Inflammatory macrophage treated with lipopolysaccharide for 1 hour (primary cell): ENCODE data around the gene BEAN1.
"Not testable (repeated sequence)": the region's sequence is repeated elsewhere in the genome, so short reads cannot be mapped to it uniquely, and the experiment has no call there.

Experiments used
- DNase-seq, 2 donors: peaks; one replicate each; pipeline ENCODE4 v3.0.0-alpha.2; 2020 to 2022

Gene BEAN1

GRCh38 chr16:66442502-66443268, 15.6 kb downstream of the BEAN1 start:
- DNase-seq, result no peak

DNA sequence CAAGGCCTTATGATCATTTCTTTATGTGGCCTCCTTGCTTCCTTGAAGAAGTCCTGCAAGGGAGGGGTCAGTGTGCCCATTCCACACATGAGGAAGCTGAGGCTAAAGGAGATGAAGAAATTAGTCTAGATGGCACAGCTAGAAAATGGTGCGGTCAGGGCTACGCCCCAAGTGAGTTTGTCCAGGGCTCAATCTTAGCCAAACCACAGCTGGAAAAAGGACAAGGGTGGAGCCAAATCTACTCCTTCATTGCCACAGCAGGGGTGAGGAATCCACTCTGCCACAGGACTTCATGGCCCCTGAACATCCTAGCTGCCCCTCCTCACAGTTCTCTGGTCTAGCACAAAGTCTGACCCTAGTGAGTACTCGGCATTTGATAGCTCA, 16.2 kb downstream of the BEAN1 start:
- no peak for DNase-seq

- DNase-seq, result no peak
Measured at GRCh38 chr16:66444049-66444481, 17.0 kb downstream of the BEAN1 start.

GRCh38 chr16:66446737-66447136, 19.6 kb downstream of the BEAN1 start:
- DNase-seq, result no peak

DNA sequence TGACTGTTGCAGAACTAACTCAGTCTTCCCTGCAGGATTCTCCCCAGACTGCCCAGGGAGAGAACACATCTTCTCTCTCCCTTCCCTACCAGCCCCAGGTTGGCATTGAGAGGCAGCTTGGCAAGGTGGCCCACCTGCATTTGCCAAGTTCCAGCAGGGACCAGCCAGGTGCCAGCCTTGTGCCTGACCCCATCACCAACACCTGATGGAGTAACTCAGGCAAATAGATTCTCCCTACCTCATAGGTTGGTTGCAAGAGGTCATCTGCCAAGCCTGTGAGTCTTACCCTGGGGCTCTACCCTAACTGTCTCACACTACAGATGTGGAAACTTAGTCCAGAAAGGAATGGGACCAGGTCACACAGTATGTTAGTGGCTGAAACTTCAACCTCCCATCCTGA, 20.4 kb downstream of the BEAN1 start:
- no peak for DNase-seq

GRCh38 chr16:66451548-66451947, 24.5 kb downstream of the BEAN1 start:
- DNase-seq, result no peak

DNA sequence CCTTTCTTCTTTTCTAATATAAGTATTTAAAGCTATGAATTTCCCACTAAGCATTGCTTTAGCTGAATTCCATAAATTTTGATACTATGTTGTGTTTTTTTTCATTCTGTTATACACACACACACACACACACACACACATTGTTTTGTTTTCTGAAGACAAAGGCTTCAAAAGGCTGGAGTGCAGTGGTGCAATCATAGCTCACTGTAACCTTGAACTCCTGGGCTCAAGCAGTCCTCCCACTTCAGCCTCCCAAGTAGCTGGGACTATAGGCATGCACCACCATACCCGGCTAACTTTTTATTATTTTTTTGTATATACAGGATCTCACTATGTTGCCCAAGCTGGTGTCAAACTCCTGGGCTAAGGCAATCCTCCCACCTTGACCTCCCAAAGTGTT, 26.1 kb downstream of the BEAN1 start:
- not testable (repeated sequence) for DNase-seq

- DNase-seq, result no peak
Measured at GRCh38 chr16:66454751-66455150, 27.7 kb downstream of the BEAN1 start.

- no peak for DNase-seq
Measured at GRCh38 chr16:66455970-66456369, 28.9 kb downstream of the BEAN1 start.

DNA sequence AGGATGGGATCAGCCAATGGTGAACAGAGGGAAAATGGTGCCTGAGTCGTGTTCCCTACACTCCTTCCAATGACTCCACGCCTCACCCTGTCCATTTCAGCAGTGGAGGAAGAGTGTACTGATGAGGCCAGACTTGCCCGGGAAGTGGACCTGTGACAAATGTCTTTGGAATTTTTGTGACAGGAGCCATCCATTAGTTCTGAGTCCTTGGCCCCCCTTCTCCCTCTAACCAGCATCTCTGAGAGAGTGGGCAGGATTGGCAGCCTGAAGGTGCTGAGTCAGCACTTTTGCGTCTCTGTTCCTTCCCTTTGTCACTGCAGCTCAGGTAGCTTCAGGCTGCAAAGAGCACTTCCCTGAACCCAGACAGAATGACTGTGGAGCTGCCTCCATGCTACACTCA, 30.8 kb downstream of the BEAN1 start:
- no peak for DNase-seq

GRCh38 chr16:66458292-66458691, 31.2 kb downstream of the BEAN1 start:
- DNase-seq, result no peak

GRCh38 chr16:66458853-66459252, 31.8 kb downstream of the BEAN1 start:
- DNase-seq, result no peak

GRCh38 chr16:66459878-66460277, 32.8 kb downstream of the BEAN1 start:
- no peak for DNase-seq

DNA sequence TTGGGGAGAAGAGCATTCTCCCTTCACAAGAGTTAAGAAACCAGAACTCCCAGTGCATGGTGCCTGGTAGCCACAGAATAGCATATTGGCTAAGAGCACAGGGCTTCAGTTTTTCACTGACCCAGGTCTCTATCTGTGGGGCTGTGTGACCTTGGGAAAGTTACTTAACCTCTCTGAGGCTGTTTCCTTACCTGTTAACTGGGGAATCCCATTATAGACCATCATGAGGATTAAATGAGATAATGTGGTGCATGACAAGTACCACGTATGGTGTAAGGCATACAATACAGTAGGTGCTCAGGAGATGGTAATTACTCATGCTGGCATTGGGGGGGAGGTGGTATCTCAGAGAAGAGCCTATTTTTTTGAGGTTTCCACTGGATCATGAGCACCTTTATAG, 33.6 kb downstream of the BEAN1 start:
- no peak for DNase-seq

- DNase-seq, result no peak
Measured at GRCh38 chr16:66462912-66463311, 35.8 kb downstream of the BEAN1 start.

DNA sequence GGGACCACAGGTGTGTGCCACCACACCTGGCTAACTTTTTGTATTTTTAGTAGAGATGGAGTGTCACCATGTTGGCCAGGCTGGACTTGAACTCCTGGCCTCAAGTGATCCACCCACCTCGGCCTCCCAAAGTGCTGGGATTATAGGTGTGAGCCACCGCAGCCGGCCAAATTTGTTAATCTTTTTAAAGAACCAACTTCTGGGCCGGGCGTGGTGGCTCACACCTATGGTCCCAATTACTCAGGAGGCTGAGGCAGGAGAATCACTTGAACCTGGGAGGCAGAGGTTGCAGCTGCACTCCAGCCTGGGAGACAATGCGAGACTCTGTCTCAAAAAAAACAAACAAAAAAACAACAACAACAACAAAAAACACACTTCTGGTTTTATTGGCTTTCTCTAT, 38.9 kb downstream of the BEAN1 start:
- DNase-seq, result not testable (repeated sequence)

- not testable (repeated sequence) for DNase-seq
Measured at GRCh38 chr16:66466636-66467035, 39.5 kb downstream of the BEAN1 start.

- no peak for DNase-seq
Measured at GRCh38 chr16:66467611-66468010, 40.5 kb downstream of the BEAN1 start.

DNA sequence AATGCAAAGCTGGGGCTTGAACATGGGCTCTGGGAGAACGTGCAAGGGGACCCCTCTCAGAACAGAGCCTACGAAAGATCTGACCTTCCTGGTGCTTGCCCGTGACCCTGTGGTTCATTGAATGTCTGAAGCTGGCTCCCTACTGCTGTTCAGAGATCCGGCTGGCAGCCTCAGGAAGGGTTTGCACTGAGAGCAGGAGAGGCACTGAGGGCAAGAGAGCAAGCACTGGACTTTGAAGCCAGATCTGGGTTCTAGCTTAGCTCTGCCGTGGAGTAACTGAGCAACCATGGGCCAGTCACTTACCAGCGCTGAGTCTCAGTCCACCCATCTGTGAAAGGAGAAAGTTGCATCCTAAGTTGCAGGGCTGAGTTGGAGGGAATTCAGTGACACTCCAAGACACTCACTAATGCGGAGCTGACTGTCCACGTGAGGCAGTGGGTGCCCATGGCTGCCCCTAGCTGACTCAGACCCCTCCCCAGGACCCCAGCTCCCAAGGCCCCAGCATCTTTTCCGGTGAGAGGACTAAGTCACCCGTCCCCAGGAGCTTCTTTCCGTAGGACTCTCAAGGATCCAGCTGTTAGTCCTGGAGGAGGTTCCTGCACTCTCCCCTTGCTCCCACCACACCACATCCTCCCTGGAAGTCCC, 41.3 kb downstream of the BEAN1 start:
- no peak for DNase-seq

DNA sequence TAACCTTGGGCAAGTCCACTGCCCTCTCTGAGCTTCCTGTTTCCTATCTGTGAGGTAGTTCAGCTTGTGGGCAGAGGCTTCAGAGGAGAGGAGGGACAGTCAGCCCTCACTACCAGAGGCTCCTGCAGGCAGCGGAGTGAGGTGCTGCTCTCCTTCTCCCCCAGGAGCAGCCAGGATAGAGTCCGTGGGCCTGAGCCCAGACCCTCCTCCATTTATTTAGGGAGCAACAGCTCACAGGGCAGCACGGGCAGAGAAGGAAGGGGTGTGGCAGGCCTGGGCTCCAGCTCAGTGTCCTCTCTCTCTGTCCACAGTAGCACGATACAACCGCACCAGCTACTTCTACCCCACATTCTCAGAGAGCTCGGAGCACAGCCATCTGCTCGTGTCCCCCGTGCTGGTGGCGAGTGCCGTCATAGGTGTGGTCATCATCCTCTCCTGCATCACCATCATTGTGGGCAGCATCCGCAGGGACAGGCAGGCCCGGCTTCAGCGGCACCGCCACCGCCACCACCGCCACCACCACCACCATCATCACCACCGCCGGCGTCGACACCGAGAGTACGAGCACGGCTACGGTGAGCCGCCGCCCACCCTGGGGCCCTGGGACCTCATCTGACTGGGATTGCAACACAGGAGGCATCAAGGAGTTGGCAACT, 42.3 kb downstream of the BEAN1 start:
- no peak for DNase-seq

DNA sequence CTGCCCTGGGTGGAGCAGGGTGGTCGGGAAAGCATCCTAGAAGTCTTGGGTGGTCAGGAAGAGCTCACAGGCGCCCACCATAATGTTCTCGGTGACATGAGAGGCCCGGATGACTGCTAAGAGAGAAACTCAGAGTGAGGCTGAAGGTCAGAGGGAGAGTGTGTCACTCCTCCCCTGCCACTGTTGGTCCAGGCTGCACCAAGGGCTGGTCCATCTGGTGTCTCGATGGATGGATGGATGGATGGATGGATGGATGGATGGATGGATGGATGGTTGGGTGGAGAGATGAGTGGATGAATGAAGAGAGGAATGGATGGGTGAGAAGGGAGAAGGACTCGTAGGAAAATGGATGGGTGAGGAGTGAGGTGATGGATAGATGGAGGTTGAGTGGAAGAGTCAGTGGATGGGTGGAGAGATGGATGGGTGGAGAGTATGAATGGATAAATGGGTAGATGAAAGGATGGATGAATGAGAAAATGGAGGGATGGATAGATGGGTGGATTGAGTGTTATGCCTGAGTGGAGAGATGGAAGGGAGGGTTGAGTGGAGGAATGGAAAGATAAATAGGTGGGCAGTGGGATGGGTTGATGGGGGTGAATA, 43.0 kb downstream of the BEAN1 start:
- DNase-seq, result no peak

DNA sequence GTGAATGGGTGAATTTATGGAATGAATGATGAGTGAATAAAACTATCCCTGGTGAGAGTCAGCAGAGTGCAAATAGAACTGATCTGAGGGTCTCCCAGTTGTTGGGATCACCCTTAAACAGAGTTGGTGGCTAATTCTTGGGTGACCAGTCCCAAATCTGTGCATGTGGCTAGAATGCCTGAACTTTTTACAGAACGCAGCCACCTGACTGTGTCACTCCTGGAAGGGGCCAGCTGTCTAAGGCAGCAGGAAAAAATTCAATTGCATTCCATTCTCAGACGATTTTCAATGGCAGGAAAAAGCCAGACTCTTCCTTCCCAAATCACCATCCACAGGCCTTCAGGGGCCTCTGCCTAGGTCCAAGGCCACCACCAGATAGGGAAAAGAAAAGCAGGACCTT, 43.5 kb downstream of the BEAN1 start:
- DNase-seq, result no peak

GRCh38 chr16:66471264-66471663, 44.2 kb downstream of the BEAN1 start:
- no peak for DNase-seq
